Stimulated activated CD4-positive, alpha-beta T cell treated with anti-CD3 and anti-CD28 coated beads, Interleukin-12 subunit alpha, Interleukin-12 subunit beta, amount 100 ng/mL, for 24 hours (primary cell): ENCODE measurements around the gene FAM13A.

ENCODE experiments used
- DNase-seq, 2 experiments: peaks; one replicate each; pipeline ENCODE4 v3.0.0-alpha.2; 2020; ENCODE audit warnings: low read depth in 2 of 2

Gene FAM13A

DNA sequence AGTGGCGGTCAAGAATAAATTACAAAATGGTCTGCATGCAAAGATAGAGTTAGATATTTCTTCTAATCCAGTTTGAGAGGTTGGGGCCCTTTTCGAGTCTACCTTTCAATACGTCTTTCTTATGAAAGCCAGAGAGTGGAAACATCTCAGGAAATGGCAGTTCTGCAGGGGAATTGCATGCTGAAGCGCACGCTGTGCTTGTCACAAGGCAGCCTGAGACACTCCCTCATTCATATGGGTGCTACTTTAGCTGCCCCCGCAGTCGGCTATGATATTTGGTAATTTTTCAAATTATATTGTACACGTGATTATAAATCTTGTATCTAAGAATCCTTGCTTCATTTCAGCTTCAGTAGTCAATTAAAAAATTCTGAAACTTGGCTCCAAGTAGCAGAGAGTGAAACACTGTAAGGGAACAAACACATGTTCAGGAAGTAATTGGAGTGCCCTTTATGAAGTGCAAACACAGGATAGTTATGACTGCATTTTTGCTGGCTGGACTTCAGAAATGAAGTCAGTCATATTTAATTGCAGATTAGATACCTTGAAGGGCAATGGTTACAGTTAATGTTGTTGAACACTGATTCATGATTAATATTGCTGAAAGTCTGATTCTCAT, 213.8 kb downstream of the FAM13A start:
- DNase-seq = no peak

DNA sequence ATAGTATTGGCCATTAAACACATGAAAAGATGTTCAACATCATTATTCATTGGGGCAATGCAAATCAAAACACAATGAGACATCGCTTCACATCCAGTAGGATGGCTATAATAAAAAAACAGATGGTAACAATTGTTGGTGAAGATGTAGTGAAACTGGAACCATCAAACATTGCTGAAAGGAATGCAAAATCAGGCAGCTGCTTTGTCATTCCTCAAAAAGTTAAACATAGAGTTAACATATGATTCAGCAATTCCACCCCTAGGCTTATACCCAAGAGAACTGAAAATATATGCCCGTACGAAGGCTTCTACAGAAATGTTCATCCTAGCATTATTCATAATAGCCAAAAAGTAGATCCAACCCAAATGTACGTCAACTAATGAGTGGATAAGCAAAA, 215.3 kb downstream of the FAM13A start:
- DNase-seq = no peak

DNA sequence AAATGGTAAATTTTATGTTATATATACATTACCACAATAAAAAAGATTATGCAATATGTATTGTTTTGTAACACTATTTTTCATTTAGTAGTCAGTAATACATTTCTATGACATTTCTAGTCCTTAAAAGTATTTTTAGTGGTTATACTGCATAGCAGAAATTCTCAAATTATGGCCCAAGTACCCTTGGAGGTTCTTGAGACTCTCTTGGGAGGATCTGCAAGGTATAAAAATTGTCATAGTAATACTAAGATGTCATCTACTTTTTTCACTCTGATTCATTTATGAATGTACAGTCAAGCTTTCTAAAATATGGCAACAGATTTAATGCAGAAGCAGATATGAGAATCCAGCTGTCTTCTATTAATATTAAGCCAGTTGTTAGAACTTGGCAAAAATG, 220.8 kb downstream of the FAM13A start:
- no peak for DNase-seq

DNA sequence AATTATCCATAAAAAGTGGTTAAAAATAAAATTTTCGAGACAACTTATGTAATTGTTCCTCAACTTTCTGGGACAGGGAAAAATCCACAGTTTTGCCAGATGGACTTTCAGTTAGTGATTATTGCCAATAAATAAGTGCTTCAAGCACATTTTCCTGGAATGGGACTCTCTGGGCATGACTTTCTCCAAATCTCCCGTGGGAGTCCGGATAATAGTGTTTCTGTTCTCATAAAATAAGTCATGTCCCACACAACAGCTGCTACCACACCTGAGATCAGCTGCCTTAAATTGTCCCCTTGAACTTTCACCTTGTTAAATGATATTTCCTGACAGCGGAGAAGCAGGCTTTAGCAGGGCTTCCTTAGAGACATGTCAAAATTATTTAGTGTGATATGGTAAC, 226.0 kb downstream of the FAM13A start:
- DNase-seq = no peak

DNA sequence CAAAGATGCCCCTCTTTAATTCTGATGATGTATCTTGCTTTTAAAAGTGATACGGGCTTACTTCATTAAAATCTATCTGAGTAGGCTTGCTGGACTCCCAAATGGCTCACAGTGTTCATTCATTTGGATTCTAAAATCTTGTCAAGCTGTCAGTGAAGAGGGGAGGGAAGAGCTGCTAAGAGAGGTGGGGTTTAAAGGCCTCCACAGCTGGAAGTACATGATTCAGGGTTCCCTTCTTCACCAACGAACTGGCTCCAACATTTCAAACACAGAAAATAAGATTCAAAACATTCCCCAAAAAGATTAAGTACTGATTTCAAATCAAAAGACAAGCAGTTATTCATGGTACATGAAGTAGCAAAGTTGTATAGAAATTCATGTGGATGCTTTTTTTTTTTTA, 226.4 kb downstream of the FAM13A start:
- no peak for DNase-seq

DNA sequence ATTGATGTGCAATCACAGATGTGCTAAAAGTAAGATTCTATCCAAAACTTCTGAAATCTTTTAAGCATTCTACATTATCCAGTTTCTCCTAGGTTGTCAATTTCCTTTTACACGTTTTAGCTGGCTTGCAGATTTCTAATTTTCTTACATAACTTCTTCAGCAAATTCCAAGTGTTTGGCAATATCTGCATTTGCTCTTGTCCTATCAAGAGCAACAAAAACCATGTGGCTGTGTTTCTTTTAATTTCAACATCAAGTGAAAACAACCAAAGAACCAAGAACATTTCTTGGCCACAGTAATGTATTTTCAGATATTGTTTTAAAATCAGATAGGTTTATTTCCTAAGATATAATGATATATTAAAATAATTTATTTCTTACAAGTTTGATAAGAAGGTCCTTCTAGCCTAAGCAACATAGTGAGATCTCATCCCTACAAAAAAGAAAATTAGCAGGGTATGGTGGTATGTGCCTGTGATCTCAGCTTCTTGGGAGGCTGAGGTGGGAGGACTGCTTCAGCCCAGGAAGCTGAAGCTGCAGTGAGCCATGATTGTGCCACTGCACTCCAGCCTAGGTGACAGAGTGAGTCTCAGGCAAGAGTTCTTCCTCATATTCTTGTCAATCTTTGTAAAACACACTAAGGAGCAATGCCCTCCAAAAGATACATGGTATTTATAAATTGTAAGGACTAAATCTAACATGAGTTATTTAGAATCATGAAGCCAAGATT, 228.0 kb downstream of the FAM13A start:
- no peak for DNase-seq

DNA sequence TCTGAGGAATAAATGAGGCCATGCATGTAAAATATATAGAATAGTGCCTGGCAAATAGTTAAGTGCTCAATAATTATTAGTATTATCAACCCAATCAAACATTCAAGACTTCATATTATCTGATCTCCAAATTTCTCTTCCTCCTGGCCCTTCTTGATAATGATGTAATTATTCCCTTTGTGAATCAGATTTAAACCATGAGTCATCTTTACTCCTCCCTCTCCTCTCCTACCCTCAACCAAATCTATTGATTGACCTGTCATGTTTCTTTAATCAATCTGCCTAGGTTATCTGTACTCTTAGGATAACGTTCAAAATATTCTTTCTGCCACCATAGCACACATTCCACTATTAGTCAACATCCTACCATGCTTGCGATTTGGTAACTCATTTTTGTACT, 229.5 kb downstream of the FAM13A start:
- no peak for DNase-seq

DNA sequence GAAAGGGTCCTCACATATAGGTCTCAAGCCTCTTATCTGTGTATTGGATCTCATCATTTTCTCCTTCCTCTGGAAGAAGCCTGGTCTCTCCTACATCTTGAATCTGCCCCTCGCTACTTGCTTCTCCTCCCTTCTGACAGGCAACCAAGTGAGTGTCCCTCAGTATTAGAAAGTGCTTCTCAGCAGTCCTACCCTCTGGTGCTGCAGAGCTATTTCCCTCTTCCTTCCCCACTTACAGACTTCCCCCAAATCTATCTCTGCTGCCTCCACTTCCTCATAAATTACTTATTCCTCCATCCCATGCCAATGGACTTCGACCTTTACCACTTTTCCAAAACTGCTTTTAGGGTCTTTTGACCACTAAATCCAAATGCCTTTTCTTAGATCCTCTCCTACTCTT, 230.2 kb downstream of the FAM13A start:
- no peak for DNase-seq

DNA sequence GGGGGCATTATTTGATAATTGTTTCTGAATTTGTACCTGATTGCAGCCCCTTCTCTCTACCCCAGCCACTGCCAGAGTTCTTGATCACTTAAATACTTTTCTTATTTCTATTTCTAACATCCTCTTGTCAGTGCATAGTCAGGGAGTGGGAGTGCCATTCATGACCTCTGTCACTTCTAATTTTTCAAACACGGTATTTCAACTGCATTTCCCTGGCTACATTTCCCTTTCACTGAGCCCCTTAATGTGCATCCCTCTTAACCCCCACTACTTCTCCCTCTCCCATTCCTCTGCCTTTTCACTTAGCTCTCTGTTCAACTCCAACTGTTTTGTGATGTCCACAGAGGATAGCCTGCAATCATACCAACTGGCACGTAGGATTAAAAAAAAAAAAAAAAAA, 231.1 kb downstream of the FAM13A start:
- DNase-seq = no peak

DNA sequence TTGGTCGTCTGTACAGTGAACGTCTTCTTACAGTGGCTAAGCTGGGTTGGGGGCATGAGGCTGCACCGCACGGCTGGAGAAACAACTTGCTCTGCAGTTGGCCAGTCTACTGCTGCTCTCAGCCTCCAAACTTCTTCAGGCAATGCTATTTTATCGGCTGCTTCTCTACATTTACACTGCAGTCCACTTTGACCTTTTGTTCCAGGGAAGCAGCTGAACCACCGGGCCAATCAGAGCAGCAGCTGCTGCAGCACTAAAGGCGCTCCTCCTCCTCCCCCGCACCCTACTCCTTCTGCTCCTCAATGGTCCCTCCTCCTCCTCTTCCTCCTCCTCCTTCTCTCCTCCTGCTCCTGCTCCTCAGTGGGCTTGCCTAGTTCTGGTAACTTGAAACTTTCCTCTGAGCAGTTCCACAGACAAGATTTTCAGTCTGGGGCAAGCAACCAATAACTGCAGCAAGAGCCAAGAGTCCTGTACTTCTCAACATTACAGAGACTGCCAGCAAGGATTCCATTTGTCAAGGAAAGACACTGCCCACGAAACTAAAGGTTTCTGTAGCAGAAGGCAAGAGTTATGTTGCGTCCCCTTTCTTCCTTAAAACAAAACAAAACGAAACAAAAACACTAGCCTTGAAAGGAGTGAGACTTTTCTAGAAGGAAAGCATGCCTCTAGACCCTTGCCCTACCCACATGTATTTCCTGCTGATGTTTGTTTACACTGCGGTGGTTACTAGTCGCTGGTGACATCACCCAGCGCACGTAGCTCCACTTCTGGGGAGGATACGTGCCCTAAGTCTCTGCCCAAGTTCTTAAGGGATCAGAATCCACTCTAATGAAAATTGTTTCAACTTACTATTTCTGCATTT, 233.7 kb downstream of the FAM13A start:
- DNase-seq = peak; percentile 29 to 57

DNA sequence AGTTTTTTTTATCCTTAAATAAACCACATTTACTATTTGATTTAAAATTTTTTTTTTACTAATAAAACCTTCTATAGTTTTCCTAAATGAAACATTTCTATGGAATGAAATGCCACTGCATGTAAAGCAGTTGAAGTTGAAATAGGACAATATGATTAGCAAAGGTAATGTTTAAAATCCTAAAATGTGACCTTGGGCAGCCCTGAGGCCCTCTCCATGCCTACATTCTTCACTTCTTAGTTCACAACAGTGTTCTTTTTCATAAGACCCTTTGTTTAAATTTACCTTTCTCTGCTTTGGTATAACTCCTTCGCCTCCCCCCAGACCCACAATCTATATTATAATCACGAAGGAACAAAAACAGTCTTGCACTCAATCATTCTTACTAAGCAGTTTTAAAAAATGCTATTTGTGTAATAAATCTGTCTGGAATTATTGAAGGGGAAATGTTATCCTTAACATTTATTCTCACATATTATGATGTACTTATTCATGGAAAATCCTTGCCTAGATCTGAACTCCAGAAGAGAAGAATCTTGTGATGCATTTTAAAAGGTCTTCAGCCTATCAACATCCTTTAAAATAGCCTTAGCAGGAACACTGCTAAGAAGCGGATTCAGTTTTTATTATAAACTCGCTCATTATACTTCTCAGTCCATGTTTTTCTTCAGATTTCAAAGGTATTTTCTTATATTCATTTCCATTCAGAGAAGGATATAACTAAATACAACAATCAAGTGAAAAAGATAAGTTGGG, 234.8 kb downstream of the FAM13A start:
- DNase-seq = no peak

DNA sequence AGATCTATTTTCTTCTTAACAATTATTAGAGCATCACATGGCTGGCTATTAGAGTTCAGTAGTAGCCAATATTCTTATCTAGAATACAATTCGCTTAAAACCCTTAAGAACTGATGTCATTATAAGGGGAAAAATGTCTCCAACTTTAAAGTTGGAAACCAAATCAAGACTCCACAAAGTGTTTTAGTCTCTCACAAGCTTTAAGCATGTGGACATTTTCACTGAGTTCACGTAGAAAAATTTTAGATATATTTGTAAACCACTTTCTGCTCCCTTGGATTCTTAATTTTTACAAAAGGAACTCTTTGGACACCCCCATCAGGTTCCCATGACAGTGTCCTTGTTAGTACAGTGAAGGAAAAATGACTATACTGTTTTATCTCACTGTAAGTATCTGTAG, 235.5 kb downstream of the FAM13A start:
- no peak for DNase-seq

DNA sequence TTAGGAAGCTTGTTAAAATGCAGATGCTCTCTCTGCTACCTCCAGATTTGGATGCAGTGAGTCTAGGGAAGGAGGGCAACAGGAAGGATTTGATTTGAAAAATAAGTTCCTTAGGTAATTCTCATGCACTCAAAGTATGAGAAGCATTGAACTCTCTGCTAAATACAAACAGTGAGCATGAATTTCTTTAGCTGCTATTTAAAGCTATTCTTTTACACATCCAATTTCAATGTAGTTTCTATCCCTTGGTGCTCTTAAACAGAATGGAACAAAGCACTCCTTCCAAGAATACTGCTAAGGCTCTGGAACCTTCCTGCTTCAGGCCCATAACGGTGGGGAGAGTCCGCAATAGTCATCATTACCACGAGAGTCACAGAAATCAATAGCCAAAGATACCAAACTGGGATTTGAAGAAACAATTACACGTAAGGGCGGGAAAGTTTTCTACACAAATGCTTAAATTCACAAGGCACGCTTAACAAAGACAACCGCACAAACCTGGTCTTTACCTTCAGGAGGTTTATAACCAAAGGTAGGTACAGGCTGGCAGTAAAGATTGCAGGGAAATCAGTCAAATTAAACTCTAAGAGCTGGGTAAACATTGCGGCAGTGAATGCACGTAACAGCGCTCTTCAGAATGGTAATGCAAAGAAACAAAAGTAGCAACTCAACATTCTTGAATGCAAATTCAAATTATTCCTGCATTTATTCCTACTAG, 236.1 kb downstream of the FAM13A start:
- DNase-seq = no peak

DNA sequence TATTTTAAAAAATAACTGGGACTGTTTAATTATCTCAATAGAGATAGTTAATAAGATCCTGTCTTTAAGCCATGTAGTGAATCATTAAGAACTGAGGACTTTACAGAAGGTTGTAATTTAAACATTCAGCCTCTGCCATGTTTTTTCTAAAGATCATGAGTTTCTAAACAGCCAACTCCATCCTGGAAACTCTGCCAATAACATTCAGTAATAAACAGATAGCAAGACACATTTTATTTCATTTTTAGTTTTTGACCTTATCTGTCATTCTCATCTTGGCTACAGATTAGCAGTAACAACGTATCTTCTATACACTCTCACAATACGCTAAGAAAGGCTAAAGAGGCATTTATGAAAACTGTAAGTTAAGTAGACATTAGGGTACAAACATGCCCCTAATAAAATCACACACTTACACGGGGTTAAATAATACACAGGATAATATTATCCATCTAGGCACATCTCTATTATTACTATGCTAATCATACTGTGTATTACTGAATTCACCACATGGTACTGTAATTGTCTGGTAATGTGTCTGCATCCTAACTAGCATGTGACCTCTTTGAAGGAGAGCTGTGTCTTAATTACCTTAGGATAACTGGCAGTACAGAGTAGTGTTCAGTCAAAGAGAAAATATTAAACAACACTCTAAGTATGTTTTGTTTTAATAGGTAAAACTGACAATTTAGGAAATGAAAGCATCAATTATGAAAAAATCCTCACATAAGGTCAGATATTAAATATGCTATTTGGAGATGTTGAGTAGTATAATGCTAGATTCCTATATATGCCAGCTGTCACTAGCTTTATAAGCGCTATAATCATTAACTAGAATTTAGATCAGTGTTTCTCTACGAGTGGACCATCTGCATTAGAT, 236.9 kb downstream of the FAM13A start:
- DNase-seq = no peak

DNA sequence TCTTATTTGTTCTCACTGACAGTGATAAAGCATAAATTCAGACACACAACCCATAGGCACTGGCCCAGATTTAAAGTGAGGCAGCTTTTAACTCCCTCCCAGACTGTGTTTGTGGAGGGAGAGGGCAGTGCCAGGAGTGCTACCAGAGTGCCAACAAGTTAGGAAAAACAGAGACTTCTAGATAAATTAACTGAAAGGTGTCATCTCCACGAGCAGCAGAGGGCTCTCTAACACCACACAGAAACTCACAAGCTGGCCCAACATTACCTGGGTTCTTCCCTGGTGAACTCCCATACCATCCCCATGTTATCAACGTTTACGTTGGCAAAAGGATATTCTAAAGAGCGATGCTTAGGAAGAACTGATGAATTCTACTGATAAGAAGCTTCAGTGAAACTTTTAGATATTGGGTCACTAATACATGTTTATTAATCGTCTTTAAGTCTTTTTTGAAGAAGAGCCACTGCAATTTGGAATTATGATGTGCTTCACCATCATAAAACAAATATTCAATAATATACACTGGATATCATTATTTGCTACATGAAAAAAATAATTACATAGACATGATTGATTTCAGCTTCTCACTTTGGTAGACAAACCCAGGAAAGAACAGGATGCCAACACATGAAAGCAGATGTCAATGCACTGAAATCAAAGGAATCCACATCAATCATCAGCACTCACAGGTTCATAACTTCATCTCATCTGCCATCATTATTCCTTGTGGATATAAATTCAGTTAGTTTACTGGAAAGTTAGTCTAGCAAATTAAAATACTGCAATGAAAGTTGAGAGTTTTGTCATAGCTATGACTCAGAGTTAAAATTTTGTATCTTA, 238.1 kb downstream of the FAM13A start:
- DNase-seq = no peak

DNA sequence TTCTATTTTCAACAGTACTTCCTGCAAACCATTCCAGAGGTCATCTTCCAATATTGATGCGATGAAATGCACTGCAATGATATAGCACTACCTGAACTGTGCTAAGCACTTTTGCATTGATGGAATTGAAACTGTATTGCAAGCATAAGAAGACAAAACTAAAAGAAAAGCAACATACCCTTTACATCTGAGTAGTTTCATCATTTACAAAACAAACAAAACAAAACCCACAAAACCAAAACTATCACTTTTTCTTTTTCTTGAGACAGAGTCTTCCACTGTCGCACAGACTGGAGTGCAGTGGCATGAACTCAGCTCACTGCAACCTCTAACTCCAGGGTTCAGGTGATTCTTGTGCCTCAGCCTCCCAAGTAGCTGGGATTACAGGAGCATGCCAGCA, 239.2 kb downstream of the FAM13A start:
- no peak for DNase-seq

DNA sequence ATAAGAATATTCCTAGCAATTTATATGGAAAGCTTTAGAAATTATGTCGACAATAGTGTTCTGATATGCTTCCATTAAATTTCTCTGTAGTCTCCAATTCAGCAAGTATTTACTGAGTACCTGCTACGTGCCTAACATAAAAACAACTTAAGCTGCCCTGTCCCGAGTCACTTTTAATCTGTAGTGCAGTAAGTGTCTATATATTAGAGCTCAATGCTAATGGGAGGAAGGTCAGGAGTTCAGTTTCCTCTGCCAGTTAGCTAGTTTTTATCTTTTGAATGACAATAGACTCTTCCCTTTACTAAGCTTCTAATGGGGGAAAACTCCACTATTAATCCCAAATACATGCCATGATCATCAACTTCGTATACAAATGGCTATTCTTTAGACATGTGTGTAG, 240.6 kb downstream of the FAM13A start:
- no peak for DNase-seq

DNA sequence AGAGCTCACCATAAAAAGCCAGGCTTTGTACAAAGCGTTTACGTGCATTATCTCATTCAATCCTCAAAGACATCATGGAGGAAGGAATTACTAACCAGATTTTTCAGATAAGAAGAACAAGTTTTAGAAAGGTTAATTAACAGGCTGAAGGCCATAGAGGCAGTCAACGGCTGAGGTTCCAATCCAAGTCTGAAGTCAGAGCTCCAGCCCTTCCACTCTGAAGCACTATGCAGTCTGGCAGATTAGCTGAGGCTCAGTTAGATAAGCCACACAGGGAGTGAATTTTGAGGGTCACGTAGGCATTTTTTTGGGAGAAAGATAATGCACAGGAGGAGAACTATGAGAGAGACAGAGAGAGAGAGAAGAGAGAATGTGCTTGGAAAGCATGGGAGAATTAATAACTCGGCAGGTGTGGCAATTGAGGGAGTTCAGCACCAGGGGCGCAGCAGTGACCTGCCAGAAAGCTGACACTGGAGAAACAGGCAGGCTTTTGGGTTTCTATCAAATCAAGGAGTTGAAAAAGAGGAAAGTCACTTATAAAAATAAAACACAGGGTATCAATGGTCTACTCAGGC, 242.9 kb downstream of the FAM13A start:
- DNase-seq = no peak

DNA sequence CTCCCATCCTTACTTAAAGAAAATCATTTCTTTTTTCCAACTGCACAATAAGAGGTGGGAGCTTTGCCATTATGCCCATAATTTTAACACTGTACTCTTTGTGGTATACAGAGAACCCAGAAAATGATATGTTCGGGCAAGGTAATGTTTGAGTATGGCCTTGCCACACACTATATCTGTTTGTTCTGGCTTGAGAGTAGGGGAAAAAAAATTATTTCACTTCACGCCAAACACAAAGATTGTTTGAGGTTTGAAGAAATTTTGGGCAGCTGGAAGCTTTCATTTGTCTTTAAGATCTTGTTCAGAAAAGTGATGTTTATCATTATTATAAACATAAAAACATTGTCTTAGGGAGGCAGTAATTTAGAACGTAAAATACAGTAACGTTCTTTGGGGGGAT, 244.0 kb downstream of the FAM13A start:
- no peak for DNase-seq
